Keratinocyte (primary cell): ENCODE results near the gene MTMR10.

ENCODE experiments used
- EZH2 ChIP-seq: IDR thresholded peaks from one replicate; pipeline ENCODE4 v1.6.1; 2012; ENCODE audit warnings: inconsistent platforms, mild to moderate bottlenecking, low read length, moderate library complexity
- TF ChIP-seq, protein P1 (sequence below), 3 experiments: IDR thresholded peaks in 1 of 3; conservative IDR thresholded peaks in 1 of 3; optimal IDR thresholded peaks in 1 of 3; 2 replicates in 2 of 3; 3 replicates in 1 of 3; pipeline versions ENCODE3 to v1.5.1; 2011; ENCODE audit warnings: low read length in 3 of 3, mild to moderate bottlenecking in 3 of 3, moderate library complexity in 2 of 3, control low read depth in 1 of 3, inconsistent platforms in 1 of 3; ENCODE audit not compliant: insufficient read depth in 2 of 3; ENCODE audit errors: extremely low read depth in 1 of 3

DNA sequence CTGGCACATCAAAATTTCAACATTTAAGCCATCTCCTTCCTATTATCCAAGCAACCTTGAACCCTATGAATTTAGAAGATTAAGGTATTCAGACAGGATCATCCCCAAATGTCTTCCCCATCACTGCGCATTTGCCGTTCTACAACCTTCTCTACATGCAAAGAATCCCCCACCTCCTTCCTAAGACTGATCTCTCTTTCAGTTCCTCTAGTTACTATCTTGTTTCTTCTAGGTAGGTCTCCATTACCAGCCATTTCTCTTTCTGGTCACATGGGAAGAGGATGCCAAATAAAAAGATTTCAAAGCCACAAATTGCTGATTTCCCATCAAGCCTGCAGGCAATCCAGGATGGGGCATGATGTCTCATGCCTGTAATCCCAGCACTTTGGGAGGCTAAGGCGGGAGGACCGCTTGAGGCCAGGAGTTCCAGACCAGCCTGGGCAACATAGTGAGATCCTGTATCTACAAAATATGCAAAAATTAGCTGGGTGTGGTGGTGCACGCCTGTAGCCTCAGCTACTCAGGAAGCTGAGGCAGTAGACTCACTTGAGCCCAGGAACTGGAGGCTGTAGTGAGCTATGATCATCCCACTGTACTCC lies 29.7 kb upstream of the MTMR10 start:
- TF ChIP-seq, protein P1, sequence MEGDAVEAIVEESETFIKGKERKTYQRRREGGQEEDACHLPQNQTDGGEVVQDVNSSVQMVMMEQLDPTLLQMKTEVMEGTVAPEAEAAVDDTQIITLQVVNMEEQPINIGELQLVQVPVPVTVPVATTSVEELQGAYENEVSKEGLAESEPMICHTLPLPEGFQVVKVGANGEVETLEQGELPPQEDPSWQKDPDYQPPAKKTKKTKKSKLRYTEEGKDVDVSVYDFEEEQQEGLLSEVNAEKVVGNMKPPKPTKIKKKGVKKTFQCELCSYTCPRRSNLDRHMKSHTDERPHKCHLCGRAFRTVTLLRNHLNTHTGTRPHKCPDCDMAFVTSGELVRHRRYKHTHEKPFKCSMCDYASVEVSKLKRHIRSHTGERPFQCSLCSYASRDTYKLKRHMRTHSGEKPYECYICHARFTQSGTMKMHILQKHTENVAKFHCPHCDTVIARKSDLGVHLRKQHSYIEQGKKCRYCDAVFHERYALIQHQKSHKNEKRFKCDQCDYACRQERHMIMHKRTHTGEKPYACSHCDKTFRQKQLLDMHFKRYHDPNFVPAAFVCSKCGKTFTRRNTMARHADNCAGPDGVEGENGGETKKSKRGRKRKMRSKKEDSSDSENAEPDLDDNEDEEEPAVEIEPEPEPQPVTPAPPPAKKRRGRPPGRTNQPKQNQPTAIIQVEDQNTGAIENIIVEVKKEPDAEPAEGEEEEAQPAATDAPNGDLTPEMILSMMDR (optimal IDR thresholded peaks at IDR 0.05 in 1 of 3, IDR thresholded peaks at IDR 0.05 in 1 of 3, conservative IDR thresholded peaks at IDR 0.05 in 1 of 3; ENCODE audit: extremely low read depth in 1 of 3, insufficient read depth in 2 of 3, low read length in 3 of 3): no peak
- no peak for TF ChIP-seq EZH2
